Breast epithelium (tissue), 3 donors: Measurements from ENCODE around the gene ATG2A.

ENCODE experiments used
- POLR2A ChIP-seq: fragments of 450-650 bp; IDR thresholded peaks from one replicate; pipeline ENCODE4 v1.6.1; 2016; ENCODE audit warnings: antibody characterized with exemption, mild to moderate bottlenecking, moderate library complexity
- POLR2AphosphoS5 ChIP-seq, 3 donors: sonication (generic); formaldehyde crosslinking; IDR thresholded peaks; one replicate each; pipeline ENCODE4 v1.6.1; 2017; ENCODE audit warnings: antibody characterized with exemption in 3 of 3
- TF ChIP-seq, protein P1 (sequence below), 3 donors: fragments of 450-650 bp; IDR thresholded peaks; one replicate each; pipeline ENCODE4 v1.5.1; 2016 to 2017; ENCODE audit warnings: antibody characterized with exemption in 3 of 3, mild to moderate bottlenecking in 3 of 3, moderate library complexity in 3 of 3

- TF ChIP-seq, protein P1, sequence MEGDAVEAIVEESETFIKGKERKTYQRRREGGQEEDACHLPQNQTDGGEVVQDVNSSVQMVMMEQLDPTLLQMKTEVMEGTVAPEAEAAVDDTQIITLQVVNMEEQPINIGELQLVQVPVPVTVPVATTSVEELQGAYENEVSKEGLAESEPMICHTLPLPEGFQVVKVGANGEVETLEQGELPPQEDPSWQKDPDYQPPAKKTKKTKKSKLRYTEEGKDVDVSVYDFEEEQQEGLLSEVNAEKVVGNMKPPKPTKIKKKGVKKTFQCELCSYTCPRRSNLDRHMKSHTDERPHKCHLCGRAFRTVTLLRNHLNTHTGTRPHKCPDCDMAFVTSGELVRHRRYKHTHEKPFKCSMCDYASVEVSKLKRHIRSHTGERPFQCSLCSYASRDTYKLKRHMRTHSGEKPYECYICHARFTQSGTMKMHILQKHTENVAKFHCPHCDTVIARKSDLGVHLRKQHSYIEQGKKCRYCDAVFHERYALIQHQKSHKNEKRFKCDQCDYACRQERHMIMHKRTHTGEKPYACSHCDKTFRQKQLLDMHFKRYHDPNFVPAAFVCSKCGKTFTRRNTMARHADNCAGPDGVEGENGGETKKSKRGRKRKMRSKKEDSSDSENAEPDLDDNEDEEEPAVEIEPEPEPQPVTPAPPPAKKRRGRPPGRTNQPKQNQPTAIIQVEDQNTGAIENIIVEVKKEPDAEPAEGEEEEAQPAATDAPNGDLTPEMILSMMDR (IDR thresholded peaks at IDR 0.05): no peak
- TF ChIP-seq POLR2A (no peak), POLR2AphosphoS5 (IDR thresholded peaks at IDR 0.05) (no peak)
These were observed 46.1 kb upstream of the ATG2A start for GRCh38 chr11:64963072-64963631.
